Hippocampal formation (tissue), 2 donors: Measurements from ENCODE around the gene ATP5MG.
"Not testable (repeated sequence)": the region's sequence is repeated elsewhere in the genome, so short reads cannot be mapped to it uniquely, and the experiment has no call there.

Source experiments
- DNase-seq, 2 donors: peaks; one replicate each; lab custom pipeline; 2025; lab: John Stamatoyannopoulos, UW

Gene ATP5MG

GRCh38 chr11:118410055-118410745, 8.8 kb downstream of the ATP5MG start:
- no peak for DNase-seq

- no peak for DNase-seq
Observed at GRCh38 chr11:118411530-118411929, 10.1 kb downstream of the ATP5MG start.

GRCh38 chr11:118412921-118413320, 11.5 kb downstream of the ATP5MG start:
- no peak for DNase-seq

- DNase-seq: no peak
Observed at GRCh38 chr11:118415062-118415738, 13.8 kb downstream of the ATP5MG start.

GRCh38 chr11:118415739-118416068, 14.3 kb downstream of the ATP5MG start:
- DNase-seq: no peak

GRCh38 chr11:118416900-118417299, 15.5 kb downstream of the ATP5MG start:
- not testable (repeated sequence) for DNase-seq

- DNase-seq: no peak
Observed at GRCh38 chr11:118417801-118418200, 16.4 kb downstream of the ATP5MG start.

GRCh38 chr11:118418766-118419165, 17.4 kb downstream of the ATP5MG start:
- DNase-seq: no peak

- no peak for DNase-seq
Observed at GRCh38 chr11:118427707-118428106, 26.3 kb downstream of the ATP5MG start.

GRCh38 chr11:118430956-118431355, 29.6 kb downstream of the ATP5MG start:
- no peak for DNase-seq

- DNase-seq: peak in 1 of 2 donors; percentile 46
Observed at GRCh38 chr11:118434123-118434552, 32.7 kb downstream of the ATP5MG start.

GRCh38 chr11:118434553-118435289, 33.3 kb downstream of the ATP5MG start:
- no peak for DNase-seq

GRCh38 chr11:118435290-118435892, 34.0 kb downstream of the ATP5MG start:
- DNase-seq: peak in 1 of 2 donors; percentile 47

- peak; percentile 96 to 98 for DNase-seq
Observed at GRCh38 chr11:118435893-118436624, 34.7 kb downstream of the ATP5MG start, which contains the start of gene KMT2A. KMT2A (plus strand) TSS chr11:118436492; CDS start chr11:118436513, 21 bp downstream.

- peak in 1 of 2 donors; percentile 54 for DNase-seq
Observed at GRCh38 chr11:118436639-118437207, 35.3 kb downstream of the ATP5MG start.

GRCh38 chr11:118437208-118438125, 36.1 kb downstream of the ATP5MG start:
- DNase-seq: no peak

GRCh38 chr11:118438314-118438931, 37.0 kb downstream of the ATP5MG start:
- peak in 1 of 2 donors; percentile 70 for DNase-seq

GRCh38 chr11:118439646-118440045, 38.2 kb downstream of the ATP5MG start:
- no peak for DNase-seq

GRCh38 chr11:118441770-118442275, 40.4 kb downstream of the ATP5MG start:
- peak in 1 of 2 donors; percentile 20 for DNase-seq
